Right ventricle myocardium superior (tissue), 1 donor: ENCODE data around the gene RAB20. TPM values are rescaled to one million over a fixed set of nuclear protein-coding genes. Genes with fewer than 3 reads are reported as not detected.
A peak's percentile ranks its signal among the peaks of the same experiment; 100 is the strongest.
"Not testable (repeated sequence)": the region's sequence is repeated elsewhere in the genome, so short reads cannot be mapped to it uniquely, and the experiment has no call there.

Experiments used
- ATAC-seq: fragments of 200-7000 bp; cut with Tn5 transposase; one replicate; pipeline ENCODE4 v1.9.1; 2020; ENCODE audit warnings: mild to moderate bottlenecking; ENCODE audit not compliant: poor library complexity
- DNase-seq: peaks from one replicate; pipeline ENCODE4 v3.0.0-alpha.2; 2020
- intact Hi-C: fragments of 100-400 bp; cut with DNase I; formaldehyde crosslinking; loops from one replicate; pipeline ENCODE4 v1.11.2; 2022
- total RNA-seq: library from RNA; stranded (reverse); fragmentation: NEBNext Ultra II Directional; extraction: Animal tissue kit (Norgen Biotek cat#: 25700); gene quantifications from one replicate; pipeline ENCODE4 v1.2.1, GENCODE V29; 2021
- donor health status: DM: no; HTN: yes; CAD: no; lungs with severe emphysema.

RAB20 gene
- total RNA-seq, 1 donor from 2014 or later = 10.0 TPM

- intact Hi-C loops = loop anchor here (10.0 kb wide), 1 partner anchor 59 kb away; the partner anchor contains the start of gene RAB20
- ATAC-seq = no peak
- no peak for DNase-seq
Measured at GRCh38 chr13:110505594-110505993, 55.9 kb downstream of the RAB20 start.

- ATAC-seq (no peak), DNase-seq (no peak)
- intact Hi-C loops = loop anchor here (10.0 kb wide), 1 partner anchor 61 kb away; the partner anchor contains the start of gene RAB20
Measured at GRCh38 chr13:110503979-110504499, 57.5 kb downstream of the RAB20 start.

- no peak for ATAC-seq
- no peak for DNase-seq
- intact Hi-C loops = loop anchor here (10.0 kb wide), 1 partner anchor 62 kb away; the partner anchor contains the start of gene RAB20
Measured at GRCh38 chr13:110503037-110503901, 58.3 kb downstream of the RAB20 start.

- ATAC-seq (no peak), DNase-seq (no peak)
- intact Hi-C loops = loop anchor here (10.0 kb wide), 1 partner anchor 64 kb away; the partner anchor contains the start of gene RAB20
Measured at GRCh38 chr13:110501188-110501587, 60.3 kb downstream of the RAB20 start.

- ATAC-seq = no peak
- no peak for DNase-seq
- intact Hi-C loops = loop anchor here (10.0 kb wide), 1 partner anchor 64 kb away; the partner anchor contains the start of gene RAB20
Measured at GRCh38 chr13:110500341-110500740, 61.2 kb downstream of the RAB20 start.

GRCh38 chr13:110499621-110500281 is 61.8 kb downstream of the RAB20 start:
- ATAC-seq = no peak
- no peak for DNase-seq
- intact Hi-C loops = loop anchor here (10.0 kb wide), 1 partner anchor 65 kb away; the partner anchor contains the start of gene RAB20

GRCh38 chr13:110498765-110499164 is 62.8 kb downstream of the RAB20 start:
- no peak for ATAC-seq
- DNase-seq = no peak
- intact Hi-C loops = no loop called here

GRCh38 chr13:110498327-110498726 is 63.2 kb downstream of the RAB20 start:
- ATAC-seq (no peak), DNase-seq (no peak)
- intact Hi-C loops = no loop called here

GRCh38 chr13:110497896-110498295 is 63.6 kb downstream of the RAB20 start:
- intact Hi-C loops, DNase-seq, ATAC-seq: not testable (repeated sequence)

GRCh38 chr13:110497003-110497402 is 64.5 kb downstream of the RAB20 start:
- DNase-seq (no peak), ATAC-seq (no peak)
- intact Hi-C loops = no loop called here

GRCh38 chr13:110496281-110496680 is 65.2 kb downstream of the RAB20 start:
- intact Hi-C loops = no loop called here
- ATAC-seq (no peak), DNase-seq (no peak)

GRCh38 chr13:110495881-110496280 is 65.6 kb downstream of the RAB20 start:
- intact Hi-C loops = no loop called here

GRCh38 chr13:110495376-110495775 is 66.1 kb downstream of the RAB20 start:
- no peak for DNase-seq
- no peak for ATAC-seq
- intact Hi-C loops = no loop called here

More at GRCh38 chr13:110495881-110496280, 65.6 kb downstream of the RAB20 start:
- DNase-seq (no peak), ATAC-seq (no peak)

- ATAC-seq (peak; percentile 11), DNase-seq (no peak)
- intact Hi-C loops = no loop called here
Measured at GRCh38 chr13:110493613-110494012, 67.9 kb downstream of the RAB20 start.

- ATAC-seq (no peak), DNase-seq (no peak)
- intact Hi-C loops = no loop called here
Measured at GRCh38 chr13:110492679-110493593, 68.6 kb downstream of the RAB20 start.

- intact Hi-C loops = no loop called here
- ATAC-seq (peak; percentile 7), DNase-seq (no peak)
Measured at GRCh38 chr13:110491869-110492678, 69.4 kb downstream of the RAB20 start.

GRCh38 chr13:110490009-110490770 is 71.3 kb downstream of the RAB20 start:
- intact Hi-C loops = no loop called here
- DNase-seq (no peak), ATAC-seq (no peak)
